ENCODE results near the gene CIAPIN1.
A peak's percentile ranks its signal among the peaks of the same experiment; 100 is the strongest.

The CIAPIN1 gene

DNA sequence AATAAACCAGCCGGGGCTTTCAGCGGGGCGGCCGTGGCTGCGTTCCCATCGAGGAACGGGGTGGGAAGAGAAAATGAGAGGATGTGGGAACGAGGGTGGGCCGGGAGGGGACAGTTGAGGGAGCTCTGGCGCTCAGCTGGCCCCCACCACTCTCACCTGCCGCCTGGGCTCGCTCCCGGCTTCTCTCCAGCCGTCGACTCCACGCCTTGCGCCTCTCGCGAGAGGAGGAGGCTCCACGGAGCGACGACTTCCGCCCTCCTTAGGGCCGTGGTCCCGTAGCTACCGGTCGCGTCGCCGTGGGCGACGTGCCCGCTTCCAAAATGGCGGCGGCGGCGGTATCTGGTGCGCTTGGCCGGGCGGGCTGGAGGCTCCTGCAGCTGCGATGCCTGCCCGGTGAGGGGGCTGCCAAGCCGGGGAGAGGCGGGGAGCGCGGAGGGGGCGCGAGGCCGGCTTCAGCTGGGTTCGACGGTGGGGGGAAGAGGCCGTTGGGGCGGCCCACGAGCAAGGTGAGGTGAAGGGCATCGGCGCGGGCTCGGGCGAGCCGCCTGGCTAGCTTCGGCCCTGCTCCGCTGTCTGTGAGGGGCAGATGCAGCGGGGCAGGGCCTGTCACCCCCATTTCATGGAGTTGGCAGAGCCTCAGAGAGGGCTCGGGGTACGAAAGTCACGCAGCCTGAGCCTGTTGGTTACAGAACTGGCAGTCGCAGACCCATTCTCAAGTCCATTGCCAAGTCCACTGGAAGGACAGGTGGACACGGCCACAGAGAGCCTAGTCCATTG is at the start of gene CIAPIN1, which contains the start of gene COQ9:
Gene CIAPIN1, minus strand, starts transcription at position 200 of the 777 bp plus-strand sequence. CDS start 6,457 bp downstream, outside the sequence.
Gene COQ9, plus strand, starts transcription at position 294 of the 777 bp plus-strand sequence. Its CDS starts 27 bp downstream, at position 321.
- peak; percentile 94 for DNase-seq (ENCODE audit: low spot score)

- DNase-seq (ENCODE audit: low spot score): no peak
These were observed 46.6 kb upstream of the CIAPIN1 start for GRCh38 chr16:57493767-57494166.

- DNase-seq (ENCODE audit: low spot score): no peak
These were observed 42.0 kb upstream of the CIAPIN1 start for GRCh38 chr16:57489229-57489628.

GRCh38 chr16:57486858-57487834 is 40.0 kb upstream of the CIAPIN1 start:
- DNase-seq (ENCODE audit: low spot score): no peak

GRCh38 chr16:57485916-57486857 is 39.0 kb upstream of the CIAPIN1 start, which contains the start of gene DOK4:
Gene DOK4 (minus strand): TSS chr16:57486493. CDS start chr16:57479507, 6,986 bp downstream.
- peak; percentile 71 for DNase-seq (ENCODE audit: low spot score)

GRCh38 chr16:57485091-57485915 is 38.1 kb upstream of the CIAPIN1 start:
- DNase-seq (ENCODE audit: low spot score): no peak

DNA sequence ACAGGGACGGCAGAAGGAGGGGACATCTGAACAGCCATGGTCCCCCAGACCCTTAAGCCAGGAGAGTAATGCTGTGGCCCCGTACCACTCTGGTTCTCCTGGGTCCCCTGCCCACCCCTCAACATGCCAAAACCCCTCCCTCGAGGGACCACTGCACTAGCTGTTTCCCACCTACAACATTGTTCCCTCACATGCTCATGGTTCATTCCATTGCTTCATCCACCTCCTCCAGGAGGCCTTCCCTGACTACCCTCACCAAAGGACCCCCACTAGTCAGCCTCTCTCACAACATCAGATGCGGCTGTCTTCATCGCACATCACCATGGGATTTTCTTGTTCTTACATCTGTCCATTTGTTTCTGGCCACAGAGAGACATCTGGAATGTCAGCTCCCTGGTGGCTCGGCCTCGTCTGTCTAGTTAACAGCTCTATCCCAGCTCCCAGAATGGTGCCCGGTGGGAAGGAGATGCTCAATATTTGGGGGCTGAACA is 37.4 kb upstream of the CIAPIN1 start:
- no peak for DNase-seq (ENCODE audit: low spot score)

DNA sequence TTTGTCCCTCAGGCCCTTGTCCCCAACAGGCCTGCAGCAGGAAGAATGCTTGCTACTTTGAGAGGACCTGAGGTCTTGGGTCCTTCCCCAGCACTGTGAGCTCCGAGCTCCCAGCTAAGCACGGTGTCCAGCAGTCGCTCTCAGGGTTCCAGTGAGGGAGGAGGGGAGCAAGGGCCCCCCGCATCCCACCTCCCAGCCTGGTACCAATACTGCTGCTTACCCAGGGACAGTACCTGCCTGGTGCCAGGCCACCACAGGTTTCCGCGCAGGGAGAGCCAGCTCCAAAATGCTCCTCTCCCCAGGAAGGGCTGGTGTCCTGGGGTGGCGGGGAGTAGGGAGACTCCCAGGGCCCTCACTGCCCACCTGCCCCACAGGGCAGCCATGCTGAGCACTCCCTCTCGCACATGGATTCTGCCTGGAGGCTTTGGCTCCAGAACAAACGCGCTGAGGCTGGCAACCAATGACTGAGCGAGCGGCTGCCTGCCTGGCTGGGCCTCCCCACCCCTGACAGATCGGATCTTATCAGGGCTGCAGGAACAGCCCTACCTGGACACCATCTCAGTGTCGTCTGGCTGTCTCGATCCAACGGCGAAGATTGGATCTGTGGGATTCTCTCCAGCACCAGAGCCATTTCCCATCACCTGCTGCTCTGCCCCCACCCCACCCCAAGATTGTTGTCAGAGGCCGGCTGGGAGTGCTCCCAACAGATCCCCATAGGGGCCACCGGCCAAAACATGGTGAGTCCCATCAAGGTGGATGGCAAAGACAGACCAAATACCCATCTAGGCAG is 36.7 kb upstream of the CIAPIN1 start:
- no peak for DNase-seq (ENCODE audit: low spot score)

GRCh38 chr16:57482845-57483545 is 35.8 kb upstream of the CIAPIN1 start:
- DNase-seq (ENCODE audit: low spot score): no peak

DNA sequence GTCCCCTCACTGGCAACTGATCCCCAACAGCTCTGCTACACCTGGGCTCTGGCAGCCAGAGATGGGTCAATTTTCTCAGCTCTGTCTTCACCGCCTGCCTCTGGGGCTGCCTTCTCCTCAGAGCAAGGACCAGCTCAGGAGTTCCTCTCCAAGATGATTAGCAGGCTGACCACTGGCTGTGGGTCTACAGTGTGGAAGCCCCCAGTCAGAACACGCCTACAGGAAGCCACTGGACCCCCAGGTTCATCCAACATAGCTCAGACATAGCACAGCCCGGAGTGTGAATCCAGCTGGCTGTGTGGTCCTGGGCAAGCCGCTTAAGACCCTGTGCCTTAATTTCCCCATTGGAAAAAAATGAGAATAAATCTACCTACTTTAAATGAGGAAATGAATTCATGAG is 34.2 kb upstream of the CIAPIN1 start:
- no peak for DNase-seq (ENCODE audit: low spot score)

DNA sequence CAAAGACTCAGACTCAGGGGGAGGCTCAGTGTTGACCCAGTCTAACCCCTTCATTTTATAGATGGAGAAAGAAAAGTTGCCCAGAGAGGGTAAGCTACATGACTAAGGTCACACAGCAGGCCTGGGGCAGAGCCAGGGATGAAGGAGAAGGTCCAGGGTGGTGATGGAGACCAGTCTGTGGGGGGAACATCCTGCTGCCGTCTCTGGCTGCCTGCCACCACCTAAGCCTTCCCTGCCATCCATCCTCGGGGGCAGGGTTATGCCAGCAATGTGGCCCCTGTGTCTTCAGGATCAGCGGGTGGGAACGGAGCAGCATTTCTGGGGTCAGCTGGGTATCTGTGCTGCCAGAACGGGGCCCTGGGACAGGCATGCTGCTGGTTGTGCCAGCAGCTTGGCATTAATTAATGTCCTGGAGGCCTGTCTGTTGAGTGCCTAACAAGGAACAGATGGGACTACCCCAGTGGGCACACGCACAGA is 33.6 kb upstream of the CIAPIN1 start:
- no peak for DNase-seq (ENCODE audit: low spot score)

DNA sequence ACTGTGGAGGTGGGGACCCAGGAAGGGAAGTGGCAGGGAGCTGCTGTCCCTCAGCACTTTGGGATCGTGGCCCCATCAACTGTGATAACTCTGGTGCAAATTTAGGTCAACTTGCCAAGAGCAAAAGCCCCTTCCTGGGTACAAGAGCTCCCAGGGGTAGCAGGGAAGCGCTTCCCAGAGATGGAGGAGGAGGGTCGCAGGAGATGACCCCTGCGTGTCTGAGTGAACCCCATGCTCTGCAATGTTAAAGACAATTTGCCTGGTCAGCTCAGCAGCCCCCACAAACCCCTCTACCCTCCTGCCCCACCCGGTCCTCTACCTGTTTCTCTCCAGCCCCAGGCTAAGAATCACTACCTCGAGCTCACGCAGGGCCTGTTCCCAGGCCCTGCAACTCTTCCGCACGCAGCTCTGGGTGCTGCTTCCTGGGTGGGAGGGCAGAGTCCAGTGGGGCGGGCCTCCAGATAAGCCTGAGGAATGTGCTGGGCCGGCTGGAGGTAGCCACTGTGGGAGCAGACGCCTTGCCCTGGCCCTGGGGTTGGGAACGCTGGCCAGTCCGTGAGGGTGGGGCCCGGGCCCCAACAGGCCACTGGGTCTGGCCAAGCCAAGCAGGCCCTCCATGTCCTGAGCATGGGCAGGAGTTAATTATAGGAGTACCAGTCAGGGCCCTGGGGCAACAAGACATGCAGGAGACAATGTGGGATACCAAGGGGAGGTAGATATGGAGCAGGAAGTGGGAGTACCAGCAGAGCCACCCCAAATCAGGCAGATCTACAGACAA is 33.0 kb upstream of the CIAPIN1 start:
- no peak for DNase-seq (ENCODE audit: low spot score)

DNA sequence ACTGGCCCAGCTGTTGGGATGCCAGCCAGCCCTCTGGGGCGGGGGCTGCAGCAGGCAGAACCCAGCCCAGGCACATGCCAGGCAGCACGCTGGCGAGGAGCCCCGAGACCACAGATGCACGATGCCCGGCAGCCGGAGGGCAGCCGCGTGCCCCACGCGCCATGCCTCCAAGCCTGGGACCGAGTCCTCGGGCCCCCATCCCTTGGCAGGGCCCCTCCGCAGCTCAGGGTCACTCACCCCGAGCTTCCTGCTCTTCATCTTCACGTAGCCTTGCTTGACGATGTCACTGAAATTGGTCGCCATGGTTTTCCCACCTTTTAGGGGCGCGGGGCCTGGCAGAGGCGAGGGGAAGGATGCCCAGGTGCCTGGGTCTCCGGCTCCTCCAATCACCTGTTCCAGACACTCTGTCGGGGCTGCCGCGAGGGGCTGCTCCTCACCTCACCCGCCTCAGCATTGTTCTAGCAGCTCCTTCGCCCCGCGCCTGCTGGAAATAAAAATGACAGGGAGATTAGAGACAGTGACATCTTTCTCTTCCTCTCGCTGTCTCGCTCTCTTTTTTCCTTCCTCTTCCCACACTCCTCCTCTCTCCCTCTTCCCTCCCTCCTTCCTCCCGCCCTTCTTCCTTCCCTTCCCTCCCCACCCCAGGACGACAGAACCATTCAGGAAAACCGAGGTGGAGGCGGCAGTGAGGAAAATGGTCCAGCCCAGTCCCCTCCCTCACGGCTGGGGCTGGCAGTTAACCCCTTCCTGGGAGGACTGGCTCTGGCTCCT is 32.2 kb upstream of the CIAPIN1 start:
- DNase-seq (ENCODE audit: low spot score): peak; percentile 70

DNA sequence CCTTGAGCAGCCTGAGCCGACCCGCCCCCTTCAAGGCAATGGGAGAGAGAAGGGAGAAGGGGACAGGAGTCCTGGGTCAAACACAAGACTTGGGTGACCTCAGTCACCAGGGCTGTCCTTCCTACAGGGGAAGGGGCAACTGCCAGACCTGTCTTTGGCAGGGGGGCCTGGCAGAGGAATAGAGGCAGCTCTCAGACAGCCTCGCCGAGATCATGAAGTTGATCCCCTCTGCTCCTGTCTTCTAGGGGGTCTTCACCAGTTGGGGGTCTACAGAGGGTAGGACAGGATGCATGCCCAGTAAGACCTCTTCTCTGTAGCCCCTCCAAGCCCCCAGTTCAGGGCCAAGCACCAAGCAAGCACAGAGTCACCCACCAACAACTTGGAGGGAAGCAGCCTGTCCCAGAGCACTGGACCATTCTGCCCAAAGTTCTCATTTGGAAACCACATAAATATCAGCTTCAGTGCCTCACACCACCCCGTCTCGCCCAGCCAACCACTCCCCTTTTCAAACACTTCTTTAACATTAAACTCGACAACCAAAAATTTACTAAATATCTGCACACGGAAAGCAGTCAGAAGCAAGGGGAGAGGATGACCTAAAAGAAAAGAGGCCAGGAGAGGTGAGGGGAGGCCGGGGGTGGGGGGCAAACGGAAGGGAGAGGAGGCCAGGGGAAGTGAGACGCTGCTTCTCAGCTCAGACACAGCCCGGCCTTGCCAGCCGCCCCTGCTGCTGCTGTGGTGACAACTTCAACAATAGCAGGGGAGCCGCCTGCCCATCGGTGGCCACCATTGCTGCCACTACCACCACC is 31.4 kb upstream of the CIAPIN1 start:
- no peak for DNase-seq (ENCODE audit: low spot score)

GRCh38 chr16:57477531-57478202 is 30.5 kb upstream of the CIAPIN1 start:
- no peak for DNase-seq (ENCODE audit: low spot score)

Data from Ammon's horn (tissue), 1 donor.